Tibial nerve (tissue), 3 donors: ENCODE measurements around the gene DGCR2.

Experiments
- CTCF ChIP-seq, 5 experiments: fragments of 200-600 bp in 3 of 5; fragments of 450-650 bp in 2 of 5; sonication (generic) in 3 of 5; IDR thresholded peaks; one replicate each; pipeline ENCODE4 v1.5.1; 2016 to 2019; ENCODE audit warnings: antibody characterized with exemption in 5 of 5, mild to moderate bottlenecking in 3 of 5, moderate library complexity in 2 of 5
- POLR2A ChIP-seq, 2 donors: fragments of 450-650 bp; IDR thresholded peaks; one replicate each; pipeline ENCODE4 v1.6.1; 2017; ENCODE audit warnings: antibody characterized with exemption in 2 of 2, mild to moderate bottlenecking in 2 of 2, moderate library complexity in 2 of 2

GRCh38 chr22:19038728-19039447 lies 83.3 kb downstream of the DGCR2 start:
- TF ChIP-seq CTCF (IDR thresholded peaks at IDR 0.05), result no peak
- TF ChIP-seq POLR2A (IDR thresholded peaks at IDR 0.05), result no peak
